Stimulated activated CD4-positive, alpha-beta T cell treated with anti-CD3 and anti-CD28 coated beads, Interleukin-4, amount 100 ng/mL, for 4 hours (primary cell): ENCODE results near the gene NAXD.
"Not testable (repeated sequence)": the region's sequence is repeated elsewhere in the genome, so short reads cannot be mapped to it uniquely, and the experiment has no call there.

Source experiments
- DNase-seq, 2 experiments: peaks; one replicate each; pipeline ENCODE4 v3.0.0-alpha.2; 2020

The NAXD gene

DNA sequence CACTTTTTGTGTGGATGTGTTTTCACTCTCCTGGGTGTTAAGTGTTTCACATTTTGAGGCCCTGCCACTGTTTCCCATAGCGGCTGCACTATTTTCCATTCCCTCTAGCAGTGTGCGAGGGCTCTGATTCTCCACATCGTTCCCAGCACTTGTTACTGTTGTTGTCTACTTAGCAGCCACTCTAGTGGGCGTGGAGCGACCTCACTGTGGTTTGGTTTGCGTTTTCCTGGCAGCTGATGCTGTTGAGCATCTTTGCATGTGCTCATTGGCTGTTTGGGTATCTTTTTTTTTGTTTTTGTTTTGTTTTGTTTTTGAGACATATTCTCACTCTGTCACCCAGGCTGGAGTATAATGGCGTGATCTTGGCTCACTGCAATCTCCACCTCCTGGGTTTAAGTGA is 14.4 kb downstream of the NAXD start:
- no peak for DNase-seq

- DNase-seq: no peak
Measured at GRCh38 chr13:110630566-110631119, 15.3 kb downstream of the NAXD start.

DNA sequence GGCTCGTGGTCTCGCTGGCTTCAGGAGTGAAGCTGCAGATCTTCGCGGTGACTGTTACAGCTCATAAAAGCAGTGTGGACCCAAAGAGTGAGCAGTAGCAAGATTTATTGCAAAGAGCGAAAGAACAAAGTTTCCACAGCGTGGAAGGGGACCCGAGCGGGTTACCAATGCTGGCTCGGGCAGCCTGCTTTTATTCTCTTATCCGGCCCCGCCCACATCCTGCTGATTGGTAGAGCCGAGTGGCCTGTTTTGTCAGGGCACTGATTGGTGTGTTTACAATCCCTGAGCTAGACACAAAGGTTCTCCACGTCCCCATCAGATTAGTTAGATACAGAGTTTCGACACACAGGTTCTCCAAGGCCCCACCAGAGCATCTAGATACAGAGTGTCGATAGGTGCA is 16.9 kb downstream of the NAXD start:
- not testable (repeated sequence) for DNase-seq

- DNase-seq: no peak
Measured at GRCh38 chr13:110633776-110634175, 18.4 kb downstream of the NAXD start.

DNA sequence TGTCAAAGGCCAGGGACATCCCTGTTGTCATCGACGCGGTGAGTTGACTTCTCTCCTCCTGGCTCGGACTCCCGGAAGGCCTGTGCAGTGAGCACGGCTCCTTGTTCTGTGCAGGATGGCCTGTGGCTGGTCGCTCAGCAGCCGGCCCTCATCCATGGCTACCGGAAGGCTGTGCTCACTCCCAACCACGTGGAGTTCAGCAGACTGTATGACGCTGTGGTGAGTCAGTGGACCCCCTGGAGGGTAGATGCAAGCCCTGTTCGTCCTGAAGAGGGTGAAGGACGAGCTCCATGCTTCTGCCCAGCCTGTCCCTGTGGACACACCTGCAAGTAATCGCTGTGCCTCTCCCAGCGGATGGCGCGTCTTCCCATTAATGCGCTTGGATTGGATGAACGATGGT is 19.2 kb downstream of the NAXD start:
- no peak for DNase-seq

DNA sequence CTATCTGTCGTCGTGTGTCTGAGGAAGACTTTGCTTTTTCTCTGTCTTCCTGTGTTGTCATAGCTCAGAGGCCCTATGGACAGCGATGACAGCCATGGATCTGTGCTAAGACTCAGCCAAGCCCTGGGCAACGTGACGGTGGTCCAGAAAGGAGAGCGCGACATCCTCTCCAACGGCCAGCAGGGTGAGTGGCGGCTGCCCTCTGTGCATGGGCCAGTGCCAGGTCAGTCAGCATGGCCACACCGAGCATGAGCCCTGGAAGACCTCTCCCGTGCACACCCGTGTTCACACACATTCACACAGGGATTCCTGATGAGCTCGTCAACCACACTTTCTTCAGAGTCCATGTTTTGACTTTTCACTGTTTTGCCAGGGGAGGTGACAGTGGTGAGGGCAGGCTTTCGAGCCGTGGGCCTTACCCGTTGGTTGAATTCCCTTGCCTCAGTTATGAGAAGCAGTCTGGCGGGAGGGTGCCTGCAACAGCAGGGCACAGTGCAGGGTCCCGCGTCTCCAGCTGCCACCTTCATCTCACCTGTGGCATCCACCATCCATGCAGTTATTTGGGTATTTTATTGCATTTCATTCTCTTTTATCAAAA is 20.2 kb downstream of the NAXD start:
- DNase-seq: no peak

DNA sequence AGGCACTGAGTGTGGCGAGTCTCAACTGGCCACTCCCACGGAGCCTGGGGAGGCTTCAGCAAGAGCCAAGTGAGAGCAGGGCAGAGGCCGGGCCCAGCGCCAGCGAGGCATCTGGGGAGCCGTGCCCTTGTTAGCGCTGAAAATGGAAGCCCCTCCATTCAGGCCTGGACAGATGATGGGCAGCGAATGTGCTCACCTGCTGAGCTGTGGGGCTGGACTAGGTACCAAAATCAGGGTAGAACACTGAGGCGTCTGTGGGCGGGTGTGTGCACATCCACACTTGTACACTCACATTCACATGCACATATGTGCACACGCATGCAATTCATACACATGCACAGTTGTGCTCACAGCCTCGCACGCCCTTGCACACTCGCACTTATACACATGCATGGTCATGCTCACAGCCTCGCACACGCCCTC is 20.7 kb downstream of the NAXD start:
- no peak for DNase-seq

DNA sequence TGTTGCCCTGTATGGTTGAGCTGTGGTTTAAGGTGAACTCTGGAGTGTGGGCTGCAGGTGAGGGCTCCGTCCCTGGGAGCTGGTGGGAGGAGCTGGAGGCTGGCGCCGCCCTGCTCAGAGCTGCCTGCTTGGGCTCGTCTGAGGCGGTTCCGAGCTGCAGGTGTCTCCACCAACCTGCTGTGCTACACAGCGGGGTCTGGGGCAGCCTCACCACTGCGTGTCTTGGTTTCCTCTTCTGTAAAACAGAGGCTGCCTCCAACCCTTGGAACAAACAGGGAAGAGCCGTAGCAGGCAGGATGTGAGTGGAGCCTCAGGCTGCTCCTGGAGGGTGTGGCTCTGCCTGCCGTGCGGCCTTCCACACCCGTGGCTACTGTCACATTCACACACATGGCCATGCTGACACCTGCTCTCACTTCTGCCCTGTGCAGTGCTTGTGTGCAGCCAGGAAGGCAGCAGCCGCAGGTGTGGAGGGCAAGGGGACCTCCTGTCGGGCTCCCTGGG is 21.4 kb downstream of the NAXD start:
- no peak for DNase-seq

DNA sequence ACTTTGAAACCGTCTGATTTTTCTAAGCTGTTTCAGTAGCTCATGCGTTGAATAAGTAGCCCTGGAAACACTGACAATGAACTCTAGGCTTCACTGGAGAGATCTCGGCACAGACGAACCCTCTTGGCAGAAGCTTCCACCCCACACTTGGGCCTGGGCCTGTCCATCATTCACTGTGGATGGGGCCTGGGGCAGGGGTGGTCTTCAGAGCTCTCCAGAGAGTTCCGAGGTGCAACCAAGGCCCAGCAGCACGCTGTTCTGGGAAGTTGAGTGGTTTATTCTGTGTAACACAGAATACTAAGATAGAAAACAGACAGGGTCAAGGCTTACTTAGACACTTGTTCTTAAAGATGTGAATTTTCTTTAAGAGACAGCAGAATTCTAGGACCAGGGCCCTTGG is 21.9 kb downstream of the NAXD start:
- DNase-seq: no peak

GRCh38 chr13:110637747-110638146 is 22.4 kb downstream of the NAXD start:
- no peak for DNase-seq

DNA sequence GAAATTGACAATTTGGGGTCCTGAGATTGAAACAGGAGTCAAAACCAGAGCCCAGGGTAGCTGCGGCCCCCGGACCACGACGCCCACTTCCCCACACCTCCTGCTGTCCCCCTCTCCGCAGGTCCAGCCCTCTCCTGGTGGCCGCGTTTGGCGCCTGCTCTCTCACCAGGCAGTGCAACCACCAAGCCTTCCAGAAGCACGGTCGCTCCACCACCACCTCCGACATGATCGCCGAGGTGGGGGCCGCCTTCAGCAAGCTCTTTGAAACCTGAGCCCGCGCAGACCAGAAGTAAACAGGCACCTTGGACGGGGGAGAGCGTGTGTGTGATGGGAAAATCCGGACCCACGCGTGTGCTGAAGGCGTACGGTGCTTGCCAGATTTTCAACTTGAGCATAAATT is 22.9 kb downstream of the NAXD start:
- no peak for DNase-seq

DNA sequence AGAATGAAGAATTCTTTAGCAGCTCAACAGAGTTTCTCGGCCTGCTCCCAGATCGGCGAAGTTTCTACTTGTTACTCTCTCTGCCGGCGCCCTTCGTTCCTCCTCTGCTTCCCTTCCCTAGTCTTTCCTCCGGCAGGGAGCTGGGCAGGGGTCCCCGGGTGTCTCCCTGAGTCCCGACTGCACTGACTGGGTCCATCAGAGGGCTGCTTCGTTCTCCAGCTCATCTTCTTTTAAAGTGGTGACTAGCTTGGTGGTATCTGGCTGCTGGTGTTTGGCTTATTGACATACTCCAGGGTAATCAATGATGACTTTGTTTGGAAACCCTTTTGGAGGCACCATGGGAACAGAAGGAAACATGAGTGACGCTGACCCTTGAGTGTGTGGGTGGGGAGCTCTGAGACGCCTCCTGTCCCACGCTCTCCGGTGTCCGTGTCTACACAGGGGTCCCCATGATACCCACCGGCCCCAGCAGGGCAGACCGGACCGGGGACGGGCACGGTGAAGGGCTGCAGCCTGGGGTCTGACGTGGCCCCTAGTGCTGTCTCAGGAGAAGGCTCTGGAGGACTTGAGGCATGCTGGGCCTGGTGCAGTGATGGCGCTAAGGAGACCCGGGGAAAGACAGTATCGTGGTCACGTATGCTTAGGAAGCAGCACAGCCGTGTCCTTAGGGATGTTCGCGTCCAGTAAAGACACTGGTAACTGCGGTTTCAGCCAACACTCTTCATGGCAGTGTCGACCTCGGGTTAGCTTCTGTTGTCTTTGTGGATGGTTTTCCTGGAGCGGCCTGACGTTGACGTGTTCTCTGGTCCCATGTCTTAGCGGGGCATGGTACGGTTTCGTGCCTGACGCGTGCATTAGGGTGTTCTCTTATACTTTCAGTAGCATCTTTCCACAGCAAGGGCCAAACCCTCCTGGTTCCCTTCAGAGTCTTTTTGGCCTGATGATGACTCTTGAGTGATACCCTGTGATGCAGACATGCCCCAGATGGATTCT is 23.8 kb downstream of the NAXD start:
- no peak for DNase-seq

- DNase-seq: no peak
Measured at GRCh38 chr13:110639935-110640334, 24.6 kb downstream of the NAXD start.

GRCh38 chr13:110640591-110641029 is 25.3 kb downstream of the NAXD start:
- DNase-seq: no peak

DNA sequence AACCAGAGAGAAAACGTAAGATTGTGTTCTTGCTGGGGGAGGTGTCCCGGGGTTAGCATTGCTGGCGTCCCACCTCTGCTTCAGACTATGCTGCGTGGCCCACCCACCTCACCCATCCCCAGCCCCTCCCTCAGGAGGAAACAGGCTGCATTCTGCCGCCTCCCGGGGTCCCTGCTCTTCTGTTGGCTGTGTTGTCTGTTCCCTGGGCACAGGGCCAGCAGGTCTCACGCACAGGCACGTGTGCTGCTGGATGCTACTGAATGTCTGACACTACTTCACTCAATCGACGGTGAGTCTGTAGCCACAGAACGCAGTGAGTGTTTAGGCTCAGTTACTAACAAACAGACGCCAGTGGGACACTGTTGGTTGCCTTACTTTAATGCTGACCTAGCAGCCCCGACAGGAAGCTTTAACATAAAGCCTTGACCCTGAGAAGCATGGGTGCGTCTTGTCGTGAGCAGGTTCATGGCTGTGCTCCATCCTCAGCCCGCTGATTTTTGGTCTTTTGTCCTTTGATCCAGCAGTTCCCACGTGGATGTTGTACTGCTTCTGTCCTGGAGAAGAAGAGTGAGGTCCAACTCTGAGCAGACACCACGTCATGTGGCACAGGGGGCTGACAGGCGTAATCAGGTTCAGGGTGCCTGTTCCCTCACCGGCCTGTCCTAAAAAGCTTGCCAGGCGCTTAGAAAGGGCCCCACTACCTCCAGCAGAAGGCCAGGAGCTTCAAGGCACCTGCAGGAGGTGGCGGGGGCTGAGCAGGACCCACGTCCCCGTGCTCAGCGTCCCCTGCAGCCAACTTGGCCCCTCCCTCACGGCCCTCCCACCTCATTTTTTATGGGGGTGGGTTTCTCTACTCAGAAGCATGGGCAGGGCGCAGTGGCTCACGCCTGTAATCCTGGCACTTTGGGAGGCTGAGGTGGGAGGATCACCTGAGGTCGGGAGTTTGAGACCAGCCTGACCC is 26.0 kb downstream of the NAXD start:
- DNase-seq: no peak

- no peak for DNase-seq
Measured at GRCh38 chr13:110642291-110642981, 27.1 kb downstream of the NAXD start.

- no peak for DNase-seq
Measured at GRCh38 chr13:110643324-110643723, 28.0 kb downstream of the NAXD start.

DNA sequence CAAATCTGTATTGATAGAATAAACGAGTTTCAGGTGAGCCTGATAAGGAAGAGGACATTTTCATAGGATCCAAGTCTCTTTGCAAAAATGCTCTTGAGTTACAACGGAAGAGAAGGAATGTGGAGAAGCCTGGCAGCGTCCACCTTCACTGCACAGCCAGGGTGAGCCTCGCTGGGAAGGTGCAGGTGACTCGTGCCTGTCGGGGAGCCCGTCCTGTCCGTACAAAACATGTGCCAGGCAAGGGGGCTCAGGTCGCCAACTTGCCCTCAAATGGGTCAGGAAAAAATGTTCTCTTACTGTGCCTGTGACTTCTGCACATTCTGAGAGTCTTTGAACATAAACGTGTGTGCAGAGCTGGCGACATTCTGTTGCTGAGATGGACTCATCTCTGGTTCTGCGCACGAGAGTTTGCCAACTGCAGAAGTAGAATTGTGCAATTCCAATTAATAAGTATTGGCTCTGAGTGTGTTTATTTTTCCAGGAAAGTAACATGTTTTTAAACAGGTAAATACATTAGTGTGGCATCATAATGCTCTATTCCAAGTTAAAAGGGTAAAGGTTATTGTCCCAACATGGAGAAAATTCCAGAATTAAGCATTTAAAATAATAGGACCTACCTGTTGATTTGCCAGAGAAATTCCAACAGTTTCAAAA is 28.6 kb downstream of the NAXD start:
- no peak for DNase-seq

GRCh38 chr13:110644892-110645521 is 29.7 kb downstream of the NAXD start:
- no peak for DNase-seq

DNA sequence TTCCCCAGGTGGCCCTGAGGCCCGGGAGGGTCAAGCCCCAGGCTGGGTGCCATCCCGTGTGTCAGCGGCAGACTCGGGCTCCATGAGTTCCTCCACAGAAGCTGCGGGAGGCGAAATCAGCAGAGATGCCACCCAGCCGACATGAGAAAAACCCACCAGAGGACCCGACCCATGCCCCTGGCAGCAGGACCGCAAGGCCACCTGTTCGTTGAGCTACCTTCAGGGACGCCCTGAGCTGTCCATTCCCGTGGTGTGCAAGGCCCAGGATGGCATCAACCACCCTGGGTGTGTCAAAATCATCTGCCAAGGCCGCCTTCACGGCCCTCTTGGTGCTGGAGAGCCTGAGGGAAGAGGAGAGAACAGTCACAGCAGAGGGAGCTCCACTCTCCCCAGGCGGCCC is 30.4 kb downstream of the NAXD start:
- DNase-seq: no peak
